HepG2 (cell line): ENCODE data around the gene AVPR2. TPM values are rescaled to one million over a fixed set of nuclear protein-coding genes. Genes with fewer than 3 reads are reported as not detected.

Source experiments
- ATAC-seq: fragments of 200-7000 bp; cut with Tn5 transposase; 3 replicates; pipeline ENCODE4 v1.9.1; 2020; ENCODE audit warnings: mild to moderate bottlenecking, moderate library complexity
- BruUV-seq: library from RNA; stranded (reverse); fragments of 400-500 nt; replicated peaks from 2 replicates; lab custom pipeline; 2021; lab: Mats Ljungman, UMichigan
- CTCF ChIA-PET: fragments of 300-600 bp; formaldehyde crosslinking; extraction: SDS; loops from one replicate; lab custom pipeline; 2021; ENCODE audit warnings: low total read pairs, inconsistent platforms, low intra/inter-chr PET ratio; lab: Yijun Ruan, JAX
- POLR2A ChIA-PET: fragments of 350-600 bp; sonication (Branson Sonifier 250); formaldehyde crosslinking; loops from one replicate; lab custom pipeline; 2020; ENCODE audit warnings: antibody characterized with exemption, inconsistent platforms; lab: Yijun Ruan, JAX
- DNase-seq: peaks from one replicate; pipeline ENCODE4 v3.0.0-alpha.2; 2015; ENCODE audit warnings: low spot score
- FAIRE-seq: peaks from 3 replicates; lab custom pipeline; 2011; peaks lifted over from hg19 to GRCh38; lab: Jason Lieb, UNC
- H2AFZ ChIP-seq: one replicate; pipeline ENCODE4 v1.6.1; 2011; ENCODE audit warnings: low read length, inconsistent platforms
- H3K27ac ChIP-seq: fragments of 300-600 bp; 3 replicates; pipeline ENCODE4 v1.8.0; 2011; ENCODE audit warnings: mixed run types, mild to moderate bottlenecking, mixed read lengths, low read length, inconsistent platforms; ENCODE audit not compliant: insufficient read depth; ENCODE audit errors: extremely low read length
- H3K27me3 ChIP-seq, 2 experiments: fragments of 200-600 bp in 1 of 2; 2 replicates in 1 of 2; 3 replicates in 1 of 2; pipeline versions ENCODE4 v1.6.0 to v1.8.0; 2011; ENCODE audit warnings: low read length in 2 of 2, mild to moderate bottlenecking in 2 of 2, moderate library complexity in 2 of 2, inconsistent platforms in 1 of 2; ENCODE audit not compliant: insufficient read depth in 2 of 2, control insufficient read depth in 1 of 2
- H3K36me3 ChIP-seq, 2 experiments: fragments of 200-600 bp in 1 of 2; replicated peaks in 1 of 2; 2 replicates in 1 of 2; 3 replicates in 1 of 2; pipeline versions ENCODE4 v1.5.1 to v1.8.0; 2011; ENCODE audit warnings: low read length in 2 of 2, inconsistent platforms in 1 of 2; ENCODE audit not compliant: insufficient read depth in 2 of 2, control insufficient read depth in 1 of 2
- H3K4me1 ChIP-seq: 2 replicates; pipeline ENCODE4 v1.5.1; 2012; ENCODE audit warnings: low read length, inconsistent platforms; ENCODE audit not compliant: insufficient read depth
- H3K4me2 ChIP-seq: 2 replicates; pipeline ENCODE4 v1.6.0; 2011; ENCODE audit warnings: low read depth, low read length, inconsistent platforms
- H3K4me3 ChIP-seq, 3 experiments: fragments of 200-600 bp in 1 of 3; sonication (generic), shearing (Covaris generic) in 1 of 3; replicated peaks in 1 of 3; 2 replicates each; pipeline ENCODE4 v1.5.1; 2011 to 2016; ENCODE audit warnings: low read length in 3 of 3, inconsistent platforms in 2 of 3, low read depth in 2 of 3, mild to moderate bottlenecking in 2 of 3, control low read depth in 1 of 3, mixed read lengths in 1 of 3; ENCODE audit not compliant: insufficient read depth in 1 of 3
- H3K79me2 ChIP-seq: one replicate; pipeline ENCODE4 v1.6.1; 2011; ENCODE audit warnings: low read length, inconsistent platforms; ENCODE audit not compliant: insufficient read depth
- H3K9ac ChIP-seq: 2 replicates; pipeline ENCODE4 v1.6.0; 2011; ENCODE audit warnings: mild to moderate bottlenecking, low read depth, low read length, inconsistent platforms; ENCODE audit not compliant: insufficient read depth
- H3K9me3 ChIP-seq: 2 replicates; pipeline ENCODE4 v1.5.1; 2012; ENCODE audit warnings: mild to moderate bottlenecking, low read length
- H4K20me1 ChIP-seq: 2 replicates; pipeline ENCODE4 v1.6.0; 2011; ENCODE audit warnings: inconsistent platforms, mild to moderate bottlenecking, low read length, moderate library complexity; ENCODE audit not compliant: insufficient read depth
- ARNT ChIP-seq: fragments of 450-650 bp; IDR thresholded peaks from 2 replicates; pipeline ENCODE4 v1.6.1; 2017
- FLYWCH1 ChIP-seq: sonication (generic); formaldehyde crosslinking; IDR thresholded peaks from 2 replicates; pipeline ENCODE4 v1.8.1; 2023; ENCODE audit warnings: mild to moderate bottlenecking, missing genetic modification reagents
- FOXM1 ChIP-seq: sonication (generic); formaldehyde crosslinking; IDR thresholded peaks from 2 replicates; pipeline ENCODE4 v1.5.0; 2020; ENCODE audit warnings: missing genetic modification reagents
- GLI4 ChIP-seq: sonication (generic); formaldehyde crosslinking; IDR thresholded peaks from 2 replicates; pipeline ENCODE4 v1.5.1; 2020; ENCODE audit warnings: missing genetic modification reagents, mild to moderate bottlenecking, moderate library complexity, borderline replicate concordance
- GMEB1 ChIP-seq: sonication (generic); formaldehyde crosslinking; IDR thresholded peaks from 2 replicates; pipeline ENCODE4 v1.5.1; 2020; ENCODE audit warnings: missing genetic modification reagents, mild to moderate bottlenecking, borderline replicate concordance
- IKZF1 ChIP-seq: fragments of 450-650 bp; IDR thresholded peaks from 2 replicates; pipeline ENCODE4 v1.7.1; 2016
- KMT2A ChIP-seq: sonication (generic); formaldehyde crosslinking; IDR thresholded peaks from 2 replicates; pipeline ENCODE4 v1.4.0; 2020; ENCODE audit warnings: missing genetic modification reagents
- PHF5A ChIP-seq: IDR thresholded peaks from one replicate; pipeline ENCODE4 v1.6.1; 2018; ENCODE audit warnings: low read depth, missing genetic modification reagents; ENCODE audit not compliant: unreplicated experiment
- SCMH1 ChIP-seq: sonication (generic); formaldehyde crosslinking; IDR thresholded peaks from 2 replicates; pipeline ENCODE4 v1.9.0; 2021; ENCODE audit warnings: missing genetic modification reagents, mild to moderate bottlenecking, borderline replicate concordance
- SMAD1 ChIP-seq: sonication (generic); formaldehyde crosslinking; IDR thresholded peaks from 2 replicates; pipeline ENCODE4 v1.4.0; 2020; ENCODE audit warnings: missing genetic modification reagents, low read depth, mild to moderate bottlenecking, borderline replicate concordance
- TBX2 ChIP-seq: sonication (generic); formaldehyde crosslinking; IDR thresholded peaks from 2 replicates; pipeline ENCODE4 v1.5.0; 2020; ENCODE audit warnings: missing genetic modification reagents, mild to moderate bottlenecking, borderline replicate concordance
- TFDP2 ChIP-seq: sonication (generic); formaldehyde crosslinking; IDR thresholded peaks from 2 replicates; pipeline ENCODE4 v1.4.0; 2020; ENCODE audit warnings: missing genetic modification reagents
- ZKSCAN8 ChIP-seq: IDR thresholded peaks from 2 replicates; pipeline ENCODE4 v1.6.1; 2016; ENCODE audit warnings: borderline replicate concordance, missing genetic modification reagents, missing compliant biosample characterization
- ZMAT5 ChIP-seq: sonication (generic); formaldehyde crosslinking; IDR thresholded peaks from 2 replicates; pipeline ENCODE4 v1.5.0; 2020; ENCODE audit warnings: mild to moderate bottlenecking, low read depth, missing genetic modification reagents, borderline replicate concordance
- ZNF367 ChIP-seq: sonication (generic); formaldehyde crosslinking; IDR thresholded peaks from 2 replicates; pipeline ENCODE4 v1.4.0; 2020; ENCODE audit warnings: missing genetic modification reagents, borderline replicate concordance
- ZNF572 ChIP-seq: sonication (generic); formaldehyde crosslinking; IDR thresholded peaks from 2 replicates; pipeline ENCODE4 v1.5.1; 2020; ENCODE audit warnings: mild to moderate bottlenecking, missing genetic modification reagents
- WGBS: methylation state at CpG from one replicate; pipeline ENCODE4 v1.1.6; 2017; ENCODE audit warnings: low lambda C conversion rate; 5-methylcytosine and 5-hydroxymethylcytosine counted together
- in situ Hi-C: cut with HindIII; loops from 2 replicates; pipeline ENCODE4 v1.10.0; 2017; ENCODE audit warnings: low pct_unique_long_range_greater_than_20kb; ENCODE audit not compliant: extremely low pct_ligation_motif_present
- intact Hi-C: fragments of 100-400 bp; cut with micrococcal nuclease; formaldehyde crosslinking; loops from one replicate; pipeline ENCODE4 v1.10.0; 2022; ENCODE audit not compliant: unreplicated experiment
- polyA plus RNA-seq, 8 experiments: library from polyadenylated mRNA; depleted of rRNA in 3 of 8; stranded (reverse) in 7 of 8; unstranded in 1 of 8; fragments of >200 nt; fragmentation: Illumina TruSeq in 4 of 8; extraction: Trizol in 4 of 8; gene quantifications; 2 replicates each; pipeline versions ENCODE4 v1.2.1 to v1.2.3, GENCODE V29; 2011 to 2016; ENCODE audit warnings: low read depth in 4 of 8, missing spikeins in 1 of 8, mixed read lengths in 1 of 8; ENCODE audit not compliant: insufficient read depth in 1 of 8
- total RNA-seq, 5 experiments: library from RNA; depleted of rRNA; stranded (reverse); fragments of >200 nt; fragmentation: Illumina TruSeq; extraction: Trizol; gene quantifications; 2 replicates each; pipeline ENCODE4 v1.2.3, GENCODE V29; 2016; ENCODE audit warnings: low read depth in 1 of 5

AVPR2 gene
- total and polyA plus RNA-seq, 2 of the 13 experiments (the other 11 are each of a cell fraction or from before 2014, with no cell fraction given), result not detected

DNA sequence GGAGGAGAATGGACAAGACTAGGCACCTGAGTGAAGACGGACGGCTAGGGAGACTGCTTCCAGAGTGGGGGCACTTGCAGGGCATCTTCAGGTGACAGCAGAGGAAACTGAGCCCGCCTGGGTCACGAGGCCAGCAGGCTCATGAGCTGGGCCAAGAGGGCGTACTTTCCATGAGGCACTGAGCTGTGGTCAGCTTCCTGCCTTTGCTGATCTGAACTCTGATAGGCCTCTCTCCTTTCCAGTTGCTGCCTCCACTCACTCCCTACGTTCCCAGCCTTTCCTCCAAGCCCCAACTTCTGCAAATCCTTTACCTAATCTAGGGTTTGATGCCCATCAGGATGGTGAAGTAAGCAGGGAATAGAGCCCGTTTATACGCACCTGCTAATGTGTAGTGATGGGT, 17.1 kb upstream of the AVPR2 start (continued):
- TF ChIP-seq ZNF572 (CRISPR knock-in tag) (no peak), FOXM1 (CRISPR knock-in tag) (no peak)
- TF ChIP-seq, all 625 proteins: peak for 0

- intact Hi-C loops, result no loop called here
- in situ Hi-C loops, result no loop called here
- Histone ChIP-seq H3K79me2 (no peaks in the 10 kb centered on the region), H3K9me3 (no peaks in the 10 kb centered on the region), H3K4me3 (no peak overlapping the region), H3K9ac (no peak overlapping the region), H2AFZ (no peak overlapping the region), H4K20me1 (no peaks in the 10 kb centered on the region), H3K27ac (no peak overlapping the region), H3K27me3 (peaks cover 0 to 19% of the 10 kb centered on the region in 2 experiments; a peak in 3 of 5 replicates), H3K4me1 (no peaks in the 10 kb centered on the region), H3K4me2 (no peak overlapping the region), H3K36me3 (no peaks in the 10 kb centered on the region)
- ChIA-PET CTCF (no interaction called here), POLR2A (no interaction called here)
- FAIRE-seq (no peak), ATAC-seq (no peak), DNase-seq (no peak)
- WGBS, result 65% methylated on average over 5 of the region's 6 CpGs
- no peak for TF ChIP-seq SCMH1
- no peak for TF ChIP-seq SMAD1 (CRISPR knock-in tag)
- BruUV-seq, result no TSS peak
Measured at GRCh38 chrX:153888344-153888743, 16.1 kb upstream of the AVPR2 start.

GRCh38 chrX:153889123-153889522, 15.3 kb upstream of the AVPR2 start:
- no peak overlapping the region for H3K4me3 ChIP-seq
- no peak overlapping the region for H3K4me2 ChIP-seq
- intact Hi-C loops, result no loop called here
- no peak overlapping the region for H3K27ac ChIP-seq
- peaks cover 0 to 19% of the 10 kb centered on the region in 2 experiments; a peak in 3 of 5 replicates for H3K27me3 ChIP-seq
- H2AFZ ChIP-seq, result no peak overlapping the region
- H3K36me3 ChIP-seq, result no peaks in the 10 kb centered on the region
- H3K4me1 ChIP-seq, result no peaks in the 10 kb centered on the region
- ATAC-seq, result no peak
- whole genome bisulfite sequencing, result 39% methylated on average over 6 of the region's 6 CpGs
- no peak overlapping the region for H3K9ac ChIP-seq
- in situ Hi-C loops, result no loop called here
- FAIRE-seq, result no peak
- CTCF ChIA-PET, result no interaction called here
- POLR2A ChIA-PET, result no interaction called here
- DNase-seq, result no peak
- no peaks in the 10 kb centered on the region for H3K9me3 ChIP-seq
- no peaks in the 10 kb centered on the region for H4K20me1 ChIP-seq
- BruUV-seq, result no TSS peak
- H3K79me2 ChIP-seq, result no peaks in the 10 kb centered on the region
- TF ChIP-seq ZKSCAN8 (CRISPR knock-in tag), result no peak
- TF ChIP-seq TFDP2, result no peak
- TF ChIP-seq IKZF1, result no peak
- no peak for TF ChIP-seq GMEB1
- TF ChIP-seq ZMAT5 (CRISPR knock-in tag), result no peak
- no peak for TF ChIP-seq ZNF367 (CRISPR knock-in tag)
- no peak for TF ChIP-seq ARNT
- no peak for TF ChIP-seq TBX2 (CRISPR knock-in tag)
- TF ChIP-seq GLI4 (CRISPR knock-in tag), result no peak
- TF ChIP-seq PHF5A (CRISPR knock-in tag), result no peak
- TF ChIP-seq FLYWCH1, result no peak
- TF ChIP-seq KMT2A (CRISPR knock-in tag), result no peak
